Stimulated activated CD8-positive, alpha-beta memory T cell treated with anti-CD3 and anti-CD28 coated beads, Interleukin-2, amount 100 ng/mL, for 48 hours (primary cell): ENCODE results near the gene C16orf95.

Source experiments
- DNase-seq, 2 donors: peaks; one replicate each; pipeline ENCODE4 v3.0.0-alpha.2; 2020; ENCODE audit warnings: low read depth in 2 of 2

The C16orf95 gene

DNA sequence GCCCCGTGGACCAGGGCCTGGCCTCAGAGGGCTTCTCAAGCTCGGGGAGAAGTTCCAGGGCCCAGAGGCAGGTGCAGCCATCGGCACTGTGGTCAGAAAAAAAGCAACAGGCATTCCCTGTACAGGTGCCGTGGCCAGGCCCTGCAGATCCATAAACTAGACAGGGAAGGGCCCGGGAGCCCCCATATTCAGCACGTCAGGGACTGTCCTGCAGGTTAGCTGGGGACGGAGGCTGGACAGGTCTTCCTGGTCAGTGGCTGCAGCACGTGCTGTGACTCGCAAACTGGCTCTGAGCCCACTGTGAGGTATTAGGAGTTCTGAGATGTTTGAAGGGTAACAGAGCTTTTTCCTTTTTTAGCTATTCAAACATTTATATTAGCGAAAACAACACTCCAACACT, 15.0 kb upstream of the C16orf95 start:
- DNase-seq = no peak

- DNase-seq = no peak
These were observed 14.1 kb upstream of the C16orf95 start for GRCh38 chr16:87331241-87331801.

DNA sequence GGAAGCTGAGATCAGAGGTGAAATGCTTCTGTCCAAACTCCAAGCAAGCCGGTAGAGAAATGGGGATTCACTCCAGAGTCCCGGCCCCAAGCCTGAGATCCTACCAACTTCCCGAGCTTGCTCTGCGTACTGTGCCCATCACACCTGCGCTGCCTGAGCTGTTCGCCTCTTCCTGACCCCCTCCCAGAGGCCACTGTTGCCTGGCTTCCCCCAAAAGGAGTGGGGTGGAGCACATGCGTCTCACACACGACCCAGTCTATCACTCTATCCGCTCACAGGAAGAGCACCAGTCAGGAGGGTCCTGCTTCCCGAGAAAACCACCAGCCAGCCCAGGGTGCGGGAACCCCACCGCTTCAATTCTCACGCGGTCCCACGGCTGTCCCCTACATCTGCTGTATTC, 13.5 kb upstream of the C16orf95 start:
- no peak for DNase-seq

DNA sequence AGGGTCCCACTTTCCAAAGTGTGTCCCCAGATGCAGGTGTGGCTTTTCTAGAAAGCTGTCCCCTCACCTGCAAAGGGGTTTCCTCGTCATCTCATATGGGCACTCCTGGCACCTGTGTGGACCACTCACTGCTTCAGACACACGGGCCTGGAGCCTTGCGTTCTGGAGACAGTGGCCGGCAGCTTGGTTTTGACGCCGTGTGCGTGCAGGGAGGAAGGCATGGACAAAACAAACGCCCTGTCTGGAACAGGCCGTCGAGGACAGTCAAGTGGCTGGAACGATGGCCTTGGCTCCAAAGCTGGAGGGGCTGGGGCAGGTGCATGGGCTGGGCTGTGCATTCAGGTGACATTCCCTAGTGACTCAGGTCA, 13.0 kb upstream of the C16orf95 start:
- DNase-seq = no peak

- DNase-seq = no peak
These were observed 12.5 kb upstream of the C16orf95 start for GRCh38 chr16:87329436-87330256.

DNA sequence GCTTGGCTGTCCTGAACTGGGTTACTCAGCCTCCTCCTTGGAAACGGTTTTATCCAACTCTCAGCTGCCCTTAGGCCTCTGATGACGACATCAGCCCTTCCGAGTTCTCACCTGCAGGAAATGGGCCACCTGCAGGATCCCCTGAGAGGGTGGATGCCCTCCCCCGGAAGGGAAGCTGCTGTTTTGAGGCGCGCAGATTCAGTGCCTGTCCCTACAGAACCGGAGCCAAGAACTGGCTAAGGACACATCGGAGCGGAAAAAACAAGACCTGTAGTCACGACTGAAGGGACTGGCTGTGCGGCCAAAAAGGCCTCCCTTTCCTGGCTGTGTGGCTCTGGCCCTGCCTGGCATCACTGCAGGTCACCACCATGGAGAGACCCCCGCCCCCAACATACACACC, 11.7 kb upstream of the C16orf95 start:
- DNase-seq = no peak

DNA sequence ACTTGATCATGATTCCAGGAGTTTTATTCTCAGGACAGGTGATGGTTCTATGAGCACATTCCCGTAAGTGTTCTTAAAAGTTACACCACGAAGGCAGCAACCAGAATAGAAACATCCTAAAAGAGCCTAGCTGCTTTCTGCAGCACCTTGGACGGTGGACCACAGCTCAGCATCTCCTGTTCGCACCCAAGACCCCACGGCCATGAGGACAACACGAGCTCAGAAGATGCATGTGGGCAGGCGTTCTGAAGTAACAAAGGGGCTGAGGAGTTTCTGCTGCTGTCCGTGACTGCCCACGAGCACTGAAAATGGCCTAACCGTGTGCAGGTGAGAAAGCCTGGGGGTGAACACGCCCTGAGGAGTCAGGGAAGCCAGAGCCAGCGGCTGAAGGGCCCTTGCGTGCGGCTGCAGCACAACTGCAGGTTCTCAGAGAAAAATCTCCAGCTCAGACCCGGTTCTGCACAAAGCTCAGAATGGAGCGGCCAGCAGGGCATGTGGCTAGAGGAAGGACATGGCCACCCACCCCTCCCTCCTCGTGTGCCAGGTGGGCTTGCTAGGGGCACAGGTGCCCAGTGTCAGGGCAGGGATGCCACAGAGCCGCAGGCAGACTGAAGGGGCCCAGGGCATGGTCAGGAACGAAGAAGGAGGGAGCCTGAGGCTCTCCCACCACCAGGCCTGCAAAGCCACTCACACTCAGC, 10.8 kb upstream of the C16orf95 start:
- DNase-seq = no peak

GRCh38 chr16:87326151-87326571, 9.0 kb upstream of the C16orf95 start:
- DNase-seq = no peak

DNA sequence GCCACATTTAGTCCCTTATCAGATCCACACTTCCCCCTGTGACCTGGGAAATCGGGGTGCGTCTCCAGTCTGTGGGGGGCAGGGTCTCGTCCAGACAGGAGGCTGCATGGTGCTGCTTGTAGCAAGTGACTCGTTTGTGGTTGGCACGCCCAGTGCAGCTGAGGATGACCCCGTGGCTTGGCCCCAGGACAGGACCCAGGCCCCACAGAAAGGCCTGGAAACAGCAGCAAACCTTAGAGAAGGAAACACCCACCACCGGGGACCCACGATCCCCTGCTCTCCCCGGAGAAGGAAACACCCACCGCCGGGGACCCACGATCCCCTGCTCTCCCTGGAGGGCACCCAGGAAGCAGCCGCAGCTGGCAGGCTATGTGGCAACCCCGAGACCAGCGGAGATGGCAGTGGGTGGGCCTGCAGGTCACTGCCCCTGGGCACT, 8.2 kb upstream of the C16orf95 start:
- no peak for DNase-seq

- DNase-seq = no peak
These were observed 7.5 kb upstream of the C16orf95 start for GRCh38 chr16:87324411-87325275.

DNA sequence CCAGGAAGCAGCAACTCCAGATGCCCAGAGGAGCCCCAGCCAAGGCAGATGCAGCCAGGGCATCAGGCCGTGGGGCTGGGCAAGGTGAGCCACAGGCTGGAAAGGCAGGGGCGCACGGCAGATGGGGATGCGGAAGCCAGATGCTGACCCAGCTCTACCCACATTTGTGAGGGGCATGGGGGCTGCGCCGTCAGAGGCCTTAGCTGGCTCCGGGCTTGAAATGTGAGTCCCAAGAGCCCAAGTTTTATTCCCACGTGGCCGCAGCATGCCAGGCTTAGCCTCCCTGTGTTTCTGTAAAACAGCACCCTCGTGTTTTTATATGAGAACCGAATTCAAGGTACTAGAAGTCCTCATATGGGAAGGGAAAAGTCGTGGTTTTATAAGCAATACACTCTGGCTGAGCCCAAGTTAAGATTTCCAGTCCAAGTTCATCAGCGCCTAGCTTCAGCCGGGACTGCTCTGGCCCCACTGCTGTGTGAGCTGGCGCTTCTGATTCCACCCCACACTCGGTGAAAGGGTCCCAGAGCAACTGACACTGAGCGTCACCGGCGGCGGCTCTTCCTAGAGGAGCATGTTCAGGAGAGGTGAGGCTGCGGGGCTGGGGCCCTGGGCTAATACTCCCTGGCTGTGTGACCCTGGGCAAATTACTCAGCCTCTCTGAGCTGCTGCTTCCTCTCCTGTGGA, 6.7 kb upstream of the C16orf95 start:
- no peak for DNase-seq

- DNase-seq = no peak
These were observed 5.9 kb upstream of the C16orf95 start for GRCh38 chr16:87322833-87323726.

- DNase-seq = no peak
These were observed 5.2 kb upstream of the C16orf95 start for GRCh38 chr16:87322360-87322759.

DNA sequence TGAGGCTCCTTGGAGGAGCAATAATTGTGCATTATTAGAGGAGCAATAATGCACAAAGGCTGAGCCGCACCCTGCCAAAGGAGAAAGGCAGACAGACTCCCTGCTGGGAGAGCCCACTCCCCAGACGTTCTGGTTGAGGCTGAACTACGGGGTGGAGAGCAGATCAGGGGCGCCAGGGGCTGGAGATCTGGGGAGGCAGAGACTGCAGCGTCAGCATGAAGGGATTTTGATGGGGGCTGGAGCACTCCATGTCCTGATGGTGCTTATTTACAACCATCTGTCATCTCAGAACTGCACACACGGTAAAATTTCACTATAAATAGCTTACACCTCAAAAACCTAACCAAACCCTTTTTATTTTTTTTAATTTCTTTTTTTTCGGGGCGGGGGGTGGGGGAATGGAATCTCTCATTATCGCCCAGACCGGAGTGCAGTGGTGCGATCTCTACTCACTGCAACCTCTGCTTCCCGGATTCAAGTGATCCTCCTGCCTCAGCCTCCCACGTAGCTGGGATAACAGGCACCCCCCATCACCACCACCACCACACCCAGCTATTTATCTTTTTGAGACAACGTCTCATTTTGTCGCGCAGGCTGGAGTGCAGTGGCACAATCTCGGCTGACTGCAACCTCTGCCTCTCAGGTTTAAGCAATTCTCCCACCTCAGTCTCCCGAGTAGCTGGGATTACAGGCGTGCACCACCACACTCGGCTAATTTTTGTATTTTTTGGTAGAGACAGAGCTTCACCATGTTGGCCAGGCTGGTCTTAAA, 4.3 kb upstream of the C16orf95 start:
- DNase-seq = no peak

GRCh38 chr16:87320510-87321227, 3.5 kb upstream of the C16orf95 start:
- DNase-seq = no peak

DNA sequence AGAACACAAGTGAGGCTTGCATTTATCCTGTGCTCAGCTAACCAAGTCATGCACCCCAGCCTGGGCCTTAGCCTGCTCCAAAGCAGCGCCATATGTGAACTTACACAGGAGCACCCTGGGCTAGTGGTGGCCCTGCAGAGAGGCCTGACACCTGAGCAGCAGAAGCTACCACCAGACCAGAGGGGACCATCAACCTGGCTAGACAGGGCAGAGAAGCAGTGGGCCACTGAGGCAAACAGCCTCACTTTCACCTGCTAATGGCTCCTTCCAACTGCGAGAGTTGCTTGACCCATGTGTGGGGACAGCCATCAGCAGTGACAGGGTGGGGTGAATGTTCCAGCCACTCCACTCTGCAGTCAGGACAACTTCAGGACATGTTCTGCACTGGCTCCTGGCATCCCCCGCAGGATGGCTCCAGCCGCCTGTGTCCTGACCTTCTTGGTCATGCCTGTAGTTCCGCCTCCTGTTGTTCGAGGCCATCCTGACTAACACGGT, 2.9 kb upstream of the C16orf95 start:
- DNase-seq = no peak

DNA sequence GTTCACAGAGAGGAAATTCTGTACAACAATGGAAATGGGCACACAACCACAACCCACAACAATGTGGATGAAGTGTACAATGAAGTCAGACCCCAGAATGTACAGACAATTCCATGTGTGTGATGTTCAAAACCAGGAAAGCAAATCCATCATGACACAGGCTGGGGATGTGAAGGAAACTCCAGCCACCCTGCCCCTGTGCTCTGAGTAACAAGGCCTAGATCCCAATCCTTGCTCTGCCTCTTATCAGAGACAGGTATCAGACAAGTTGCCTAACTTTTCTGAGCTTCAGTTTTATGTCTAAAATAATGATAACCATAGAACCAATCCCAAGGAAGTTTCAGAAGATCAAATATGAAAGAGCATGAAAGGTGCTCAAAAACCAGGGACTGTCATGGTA, 1.8 kb upstream of the C16orf95 start:
- no peak for DNase-seq

DNA sequence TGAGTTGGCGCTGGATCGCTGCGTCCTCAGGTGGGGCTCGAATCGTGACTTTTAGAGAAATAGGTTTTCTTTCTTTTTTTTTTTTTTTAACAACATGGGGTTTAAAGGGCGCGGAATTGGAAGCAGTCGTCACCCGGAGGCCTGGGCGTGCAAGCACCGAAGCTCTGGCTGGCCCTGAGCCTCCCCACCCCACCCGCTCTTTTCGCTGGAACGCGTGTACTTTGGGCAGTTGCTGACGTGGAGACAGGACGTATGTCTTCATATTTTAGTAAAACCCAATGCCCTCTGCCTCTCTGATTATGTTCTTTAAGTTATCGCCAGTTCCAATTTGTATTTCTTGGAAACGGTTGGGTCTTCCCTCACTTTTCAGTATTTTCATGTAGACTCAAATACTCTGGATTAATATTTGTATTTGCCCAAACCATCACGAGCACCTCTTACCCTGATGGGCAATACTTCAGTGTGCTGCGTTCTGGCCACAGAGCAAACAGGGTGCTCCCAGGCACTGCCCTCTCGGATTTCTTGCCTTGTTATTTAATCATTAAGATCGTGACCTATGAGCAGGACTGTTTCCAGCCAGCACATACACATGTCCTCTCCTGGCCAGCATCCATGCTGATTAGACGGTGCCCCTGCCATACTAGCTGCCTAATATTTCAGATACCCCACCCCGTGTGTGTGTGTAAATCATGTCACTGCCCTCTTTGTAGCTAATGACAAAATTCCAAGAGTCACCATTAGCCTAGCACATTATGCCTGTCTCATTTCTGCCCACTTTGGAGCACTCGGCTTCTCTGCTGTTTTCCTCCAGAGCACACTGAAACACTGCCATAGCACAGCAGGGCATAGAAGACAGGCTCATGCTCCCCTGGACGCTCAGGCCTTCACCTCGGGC, 805 bp upstream of the C16orf95 start:
- peak; percentile 24 to 25 for DNase-seq
